Cortex of kidney (tissue), 1 donor: ENCODE results near the gene LIMK1.
"Not testable (repeated sequence)": the region's sequence is repeated elsewhere in the genome, so short reads cannot be mapped to it uniquely, and the experiment has no call there.

ENCODE experiments used
- DNase-seq: peaks from one replicate; lab custom pipeline; 2025; lab: John Stamatoyannopoulos, UW

LIMK1 gene

DNA sequence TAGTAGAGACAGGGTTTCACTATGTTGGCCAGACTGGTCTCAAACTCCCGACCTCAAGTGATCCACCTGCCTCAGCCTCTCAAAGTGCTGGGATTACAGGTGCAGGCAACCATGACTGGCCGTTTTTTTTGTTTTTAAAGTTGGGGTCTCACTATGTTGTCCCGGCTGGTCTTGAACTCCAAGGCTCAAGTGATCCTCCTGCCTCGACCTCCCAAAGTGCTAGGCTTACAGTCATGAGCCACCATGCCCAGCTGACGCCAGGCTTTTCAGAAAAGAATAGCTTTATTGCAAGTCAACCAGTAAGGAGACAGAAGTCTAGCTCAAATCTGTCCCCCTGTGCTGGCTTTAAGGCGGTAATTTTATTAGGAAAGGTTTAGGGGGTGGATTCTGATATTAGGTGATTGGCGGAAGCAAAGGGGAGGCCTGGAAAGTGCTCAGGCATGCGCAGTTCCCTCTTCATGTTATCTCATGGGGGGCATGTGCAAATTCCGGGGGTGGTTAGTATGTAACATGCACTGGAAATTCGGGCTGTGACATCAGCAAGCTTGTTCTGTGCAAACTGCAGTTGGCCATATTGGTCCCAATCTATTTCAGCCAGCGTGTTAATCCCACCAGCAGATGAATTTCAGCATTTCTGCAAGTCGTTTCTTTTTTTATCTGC is 42.7 kb downstream of the LIMK1 start:
- no peak for DNase-seq

DNA sequence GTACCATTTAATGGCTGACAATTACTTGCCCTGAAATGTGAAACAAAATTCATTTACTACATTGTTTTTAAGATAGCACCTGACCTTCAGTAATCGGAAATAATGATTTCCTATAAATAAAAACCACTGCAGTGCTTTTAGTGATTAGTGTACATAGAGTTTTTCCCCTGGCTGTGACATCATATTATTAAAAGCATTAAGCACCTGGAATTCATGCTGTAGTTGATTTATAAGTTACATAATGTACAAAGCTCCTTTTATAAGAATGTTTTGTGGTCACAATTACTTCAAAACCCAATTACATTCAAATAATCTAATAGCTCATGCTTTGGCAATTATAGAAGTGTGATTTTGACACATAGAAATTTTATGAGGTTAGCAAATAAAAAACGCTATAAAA is 46.3 kb downstream of the LIMK1 start:
- DNase-seq = no peak

DNA sequence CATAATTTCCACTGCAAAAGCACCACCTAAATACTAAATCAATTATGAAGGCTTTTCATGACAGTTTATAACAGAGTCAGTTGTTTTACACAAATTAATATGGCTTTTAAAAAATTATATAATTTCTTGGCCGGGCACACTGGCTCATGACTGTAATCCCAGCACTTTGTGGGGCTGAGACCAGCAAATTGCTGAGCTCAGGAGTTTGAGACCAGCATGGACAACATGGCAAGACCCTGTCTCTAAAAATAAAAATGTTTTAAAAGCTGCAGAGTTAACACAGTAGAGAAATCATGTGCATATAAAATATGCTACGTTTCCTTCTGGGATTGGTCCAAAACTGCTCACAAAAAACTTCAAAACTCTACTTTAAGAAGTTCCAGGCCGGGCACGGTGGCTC is 46.9 kb downstream of the LIMK1 start:
- no peak for DNase-seq

DNA sequence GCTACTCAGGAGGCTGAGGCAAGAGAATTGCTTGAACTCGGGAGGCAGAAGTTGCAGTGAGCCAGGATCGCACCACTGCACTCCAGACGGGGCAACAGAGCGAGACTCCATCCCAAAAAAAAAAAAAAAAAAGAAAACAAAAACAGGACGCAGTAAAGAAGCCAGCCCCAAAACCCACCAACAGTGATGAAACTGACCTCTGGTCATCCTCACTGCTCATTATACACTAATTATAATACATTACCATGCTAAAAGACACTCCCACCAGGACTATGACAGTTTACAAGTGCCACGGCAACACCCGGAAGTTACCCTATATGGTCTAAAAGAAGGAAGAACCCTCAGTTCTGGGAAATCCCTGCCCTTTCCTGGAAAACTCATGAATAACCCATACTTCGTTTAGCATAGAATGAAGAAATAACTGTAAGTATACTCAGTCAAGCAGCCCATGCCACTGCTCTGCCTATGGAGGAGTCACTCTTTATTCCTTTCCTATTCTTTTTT is 50.6 kb downstream of the LIMK1 start:
- no peak for DNase-seq

DNA sequence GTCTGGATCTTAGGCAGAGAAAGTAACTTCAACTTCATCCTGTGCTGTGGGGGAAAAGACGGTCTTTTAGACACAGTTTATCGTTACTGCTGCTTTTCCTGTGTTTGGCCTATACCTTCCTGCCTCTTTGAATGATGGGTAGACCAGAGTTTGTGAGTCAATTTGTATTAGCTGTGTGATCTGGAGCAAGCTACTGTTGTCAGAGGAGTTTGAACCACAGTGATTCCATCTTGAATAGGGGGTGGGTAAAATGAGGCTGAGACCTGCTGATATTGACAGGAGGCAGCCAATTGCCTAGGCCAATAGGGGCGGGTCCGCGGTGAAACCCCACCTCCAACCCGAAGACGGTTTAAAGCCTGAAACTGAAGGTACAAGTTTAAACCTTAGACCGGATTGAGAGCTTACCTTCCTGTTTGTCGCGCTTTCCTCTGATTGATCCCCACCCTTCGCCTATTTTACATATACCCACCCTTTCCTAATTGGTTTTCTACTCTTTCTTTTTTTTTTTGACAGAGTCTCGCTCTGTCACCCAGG is 54.8 kb downstream of the LIMK1 start:
- DNase-seq = no peak

DNA sequence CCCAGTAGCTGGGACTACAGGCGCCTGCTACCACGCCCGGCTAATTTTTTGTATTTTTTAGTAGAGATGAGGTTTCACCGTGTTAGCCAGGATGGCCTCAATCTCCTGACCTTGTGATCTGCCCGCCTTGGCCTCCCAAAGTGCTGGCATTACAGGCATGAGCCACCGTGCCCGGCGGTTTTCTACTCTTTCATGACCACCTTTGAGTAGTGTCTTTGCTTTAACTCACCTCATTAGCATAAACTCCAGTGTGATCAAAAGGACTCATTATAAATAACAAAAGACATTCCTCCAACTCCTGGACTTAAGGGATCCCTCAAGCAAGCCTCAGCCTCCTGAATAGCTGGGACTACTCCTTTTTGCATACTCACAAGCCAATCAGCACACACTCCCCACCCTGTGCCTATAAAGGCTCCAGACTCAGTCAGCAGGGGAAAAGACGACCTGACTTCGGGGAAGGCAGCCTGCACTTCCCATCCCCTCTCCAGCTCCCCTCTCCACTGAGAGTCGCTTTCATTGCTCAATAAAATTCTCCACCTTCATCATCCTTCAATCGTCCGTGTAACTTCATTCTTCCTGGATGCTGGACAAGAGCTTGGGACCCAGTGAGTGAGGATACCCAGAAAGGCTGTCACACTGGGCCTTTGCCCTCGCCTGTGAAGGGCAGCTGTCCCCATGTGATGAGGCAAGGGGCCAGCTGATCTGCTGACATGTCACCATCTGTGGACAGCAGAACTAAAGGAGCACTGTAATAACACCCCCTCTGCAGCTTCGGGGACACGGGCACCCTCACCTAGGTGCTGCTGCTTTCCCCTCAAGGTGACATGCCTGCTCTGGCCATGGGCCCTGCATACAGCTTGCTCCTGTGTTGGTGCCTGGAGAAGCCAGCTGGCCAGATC is 55.6 kb downstream of the LIMK1 start:
- no peak for DNase-seq

DNA sequence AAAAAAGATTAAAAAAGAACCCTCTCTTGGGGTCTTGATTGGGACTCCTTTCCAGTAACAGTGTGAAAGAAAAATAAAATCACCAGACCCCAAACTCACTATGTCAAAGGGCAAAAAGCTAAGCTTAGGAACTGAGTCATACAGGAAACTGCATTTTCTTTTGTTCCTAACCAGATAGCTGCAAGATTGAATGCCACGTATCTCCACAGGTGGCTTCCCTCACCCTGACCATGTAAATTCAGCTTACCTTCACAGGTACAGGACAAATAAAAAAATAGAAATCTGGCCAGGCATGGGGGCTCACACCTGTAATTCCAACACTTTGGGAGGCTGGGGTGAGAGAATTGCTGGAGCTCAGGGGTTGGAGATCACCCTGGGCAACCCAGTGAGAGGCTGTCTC is 58.1 kb downstream of the LIMK1 start:
- no peak for DNase-seq

DNA sequence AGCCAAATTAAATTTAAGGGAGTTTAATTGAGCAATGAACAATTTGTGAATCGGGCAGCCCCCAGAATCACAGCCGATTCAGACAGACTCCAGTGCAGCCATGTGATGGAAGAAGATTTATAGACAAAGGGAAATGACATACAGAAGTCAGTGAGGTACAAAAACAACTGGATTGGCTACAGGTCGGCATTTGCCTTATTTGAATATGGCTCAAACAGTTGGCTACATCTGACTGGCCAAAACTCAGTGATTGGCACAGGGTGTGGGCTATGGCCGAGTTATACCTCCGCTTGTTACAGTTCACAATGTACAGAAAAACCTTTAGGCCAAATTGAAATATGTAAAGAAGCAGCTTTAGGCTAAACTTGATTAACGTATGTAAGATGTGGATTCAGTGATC is 59.8 kb downstream of the LIMK1 start:
- no peak for DNase-seq

DNA sequence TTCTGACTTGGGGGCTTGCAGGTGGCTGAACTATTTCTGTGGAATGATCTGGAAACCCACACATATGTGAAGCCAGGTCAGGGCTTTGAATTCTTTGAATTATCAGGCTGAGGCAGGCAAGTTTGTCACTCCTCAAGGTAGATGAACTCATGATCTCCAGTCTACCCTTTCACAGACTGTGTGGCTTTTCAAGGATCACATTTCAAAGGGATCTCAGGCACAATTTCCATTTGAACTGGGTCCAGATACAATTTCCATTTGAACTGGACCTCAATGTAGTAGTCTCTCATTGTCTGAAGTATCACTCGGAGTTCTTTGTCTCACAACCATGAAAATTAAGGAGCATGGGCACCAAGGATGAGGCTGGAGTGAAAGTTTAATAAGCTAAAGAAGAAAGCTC is 64.9 kb downstream of the LIMK1 start:
- DNase-seq = no peak

DNA sequence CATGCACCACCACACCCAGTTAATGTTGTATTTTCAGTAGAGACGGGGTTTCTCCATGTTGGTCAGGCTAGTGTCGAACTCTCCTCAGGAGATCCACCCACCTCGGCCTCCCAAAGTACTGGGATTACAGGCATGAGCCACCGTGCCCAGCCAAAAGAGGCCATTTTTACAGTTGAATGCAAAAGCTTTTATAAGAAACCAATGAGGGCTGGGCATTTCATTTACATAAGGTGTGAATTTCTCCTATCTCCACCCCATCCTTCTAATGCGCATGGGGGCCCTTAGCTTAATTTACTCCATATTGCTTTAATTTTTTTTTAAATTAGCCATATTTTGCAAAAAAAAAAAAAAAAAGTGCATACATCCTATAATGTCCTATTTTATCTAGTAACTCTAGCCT is 65.5 kb downstream of the LIMK1 start:
- no peak for DNase-seq

DNA sequence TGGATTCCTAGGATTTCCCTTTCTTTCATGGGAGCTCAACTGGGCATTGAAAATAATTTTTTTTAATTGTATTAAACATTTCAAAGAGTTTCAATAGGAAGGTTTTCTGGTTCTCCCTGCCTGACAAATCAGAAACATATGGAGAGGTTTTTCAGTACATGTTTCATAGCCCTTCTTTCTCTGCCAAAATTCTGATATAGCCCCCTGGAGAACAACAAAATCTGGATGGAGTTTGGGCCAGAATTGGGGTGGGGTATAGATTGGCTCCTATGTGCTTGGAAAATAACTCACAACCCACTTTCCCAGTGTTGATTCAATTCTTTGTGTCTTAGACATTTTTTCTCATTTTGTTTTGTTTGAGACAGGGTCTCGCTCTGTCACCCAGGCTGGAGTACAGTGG is 66.0 kb downstream of the LIMK1 start:
- DNase-seq = no peak

DNA sequence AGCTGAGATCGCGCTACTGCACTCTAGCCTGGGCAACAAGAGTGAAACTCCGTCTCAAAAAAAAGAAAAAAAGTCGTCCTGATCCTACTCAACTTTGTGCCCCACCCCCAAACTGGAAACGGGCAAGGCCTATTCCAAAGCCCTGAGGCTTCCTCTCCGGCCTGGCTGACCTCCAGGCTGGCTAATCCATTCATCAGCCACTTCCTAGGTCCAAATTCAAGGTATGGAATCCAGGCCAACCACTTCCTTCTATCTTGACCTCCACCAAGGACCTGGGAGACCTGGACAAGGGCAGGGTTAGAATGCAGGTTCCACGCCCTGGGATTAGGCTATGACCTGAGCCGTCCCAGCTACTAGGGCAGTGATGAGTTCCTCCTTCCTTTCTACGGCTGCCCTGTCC is 70.1 kb downstream of the LIMK1 start:
- DNase-seq = no peak

DNA sequence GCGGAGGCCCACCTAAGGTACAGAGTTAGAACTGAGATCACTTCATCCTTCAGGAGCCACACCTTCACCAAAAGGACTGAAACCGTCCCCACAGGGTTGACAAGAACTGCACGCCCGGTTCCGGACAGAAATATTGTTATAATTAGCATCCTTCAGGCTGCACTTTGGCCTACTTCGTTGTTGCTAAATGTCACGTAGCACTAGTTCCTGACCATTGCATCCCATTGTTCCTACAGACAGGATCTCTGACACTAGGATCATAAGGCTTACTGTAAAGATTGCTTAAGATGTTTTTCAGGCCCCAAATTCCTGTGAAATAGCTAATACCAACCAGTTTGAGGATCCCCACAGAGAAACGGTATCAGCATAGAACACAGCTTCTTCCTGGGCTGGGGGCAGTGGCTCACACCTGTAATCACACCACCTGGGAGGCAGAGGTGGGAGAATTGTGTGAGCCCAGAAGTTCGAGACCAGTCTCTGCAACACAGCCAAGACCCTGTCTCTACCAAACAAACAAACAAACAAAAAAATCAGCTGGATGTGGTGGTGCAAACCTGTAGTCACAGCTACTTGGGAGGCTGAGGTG is 72.3 kb downstream of the LIMK1 start:
- no peak for DNase-seq

DNA sequence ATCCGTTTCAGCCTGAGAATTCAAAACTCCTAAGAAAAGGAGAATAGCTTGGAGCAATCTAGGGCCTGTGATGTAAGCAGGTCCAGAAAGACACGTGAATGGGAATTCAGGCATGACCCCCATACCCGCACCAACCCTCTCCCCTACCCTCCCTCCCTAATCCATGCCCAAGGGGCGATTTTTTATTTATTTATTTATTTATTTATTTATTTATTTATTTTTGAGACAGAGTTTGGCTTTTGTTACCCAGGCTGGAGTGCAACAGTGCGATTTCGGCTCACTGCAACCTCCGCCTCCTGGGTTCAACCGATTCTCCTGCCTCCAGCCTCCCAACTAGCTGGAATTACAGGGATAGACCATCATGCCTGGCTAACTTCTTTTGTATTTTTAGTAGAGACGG is 74.0 kb downstream of the LIMK1 start:
- no peak for DNase-seq

DNA sequence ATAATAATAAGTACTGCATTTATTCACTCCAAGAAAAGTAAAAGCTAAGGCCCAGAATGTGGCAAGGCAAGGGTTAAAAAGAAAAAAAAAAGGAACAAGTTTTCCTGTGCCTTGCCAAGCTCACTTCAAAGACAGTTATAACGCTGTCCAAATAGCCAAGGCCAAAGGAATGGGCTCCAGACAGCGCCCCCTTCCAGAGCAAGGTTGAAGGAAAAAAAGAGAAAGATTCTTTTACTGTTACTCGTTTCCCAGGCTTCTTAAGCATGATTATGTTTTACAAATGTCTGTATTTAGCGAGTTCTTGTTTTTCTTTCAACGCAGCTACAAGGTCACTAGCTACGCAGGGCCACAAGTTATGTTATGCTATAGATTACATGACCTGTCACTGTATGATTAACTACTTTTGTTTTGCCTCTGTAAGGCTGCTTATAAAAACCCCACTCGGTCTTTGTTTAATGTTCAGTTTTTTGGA is 81.4 kb downstream of the LIMK1 start:
- DNase-seq = no peak

DNA sequence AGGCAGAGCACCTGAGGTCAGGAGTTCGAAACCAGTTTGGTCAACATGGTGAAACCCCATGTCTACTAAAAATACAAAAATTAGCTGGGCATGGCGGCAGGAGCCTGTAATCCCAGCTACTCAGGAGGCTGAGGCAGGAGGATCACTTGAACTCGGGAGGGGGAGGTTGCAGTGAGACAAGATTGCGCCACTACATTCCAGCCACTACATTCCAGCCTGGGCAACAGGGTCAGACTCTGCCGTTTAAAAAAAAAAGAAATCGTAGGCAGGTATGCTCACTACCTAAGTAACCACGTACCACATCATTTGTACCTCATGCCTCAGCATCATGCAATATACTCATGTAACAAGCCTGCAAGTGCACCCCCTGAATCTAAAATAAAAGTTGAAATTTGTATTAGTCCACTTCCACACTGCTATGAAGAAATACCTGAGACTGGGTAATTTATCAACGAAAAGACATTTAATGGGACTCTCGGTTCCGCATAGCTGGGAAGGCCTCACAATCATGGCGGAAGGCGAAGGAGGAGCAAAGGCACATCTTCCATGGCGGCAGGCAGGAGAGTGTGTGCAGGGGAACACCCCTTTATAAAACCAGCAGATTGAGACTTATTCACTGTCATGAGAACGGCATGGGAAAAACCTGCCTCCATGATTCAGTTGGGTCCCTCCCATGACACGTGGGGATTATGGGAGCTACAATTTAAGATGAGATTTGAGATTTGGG is 82.4 kb downstream of the LIMK1 start:
- DNase-seq = no peak

DNA sequence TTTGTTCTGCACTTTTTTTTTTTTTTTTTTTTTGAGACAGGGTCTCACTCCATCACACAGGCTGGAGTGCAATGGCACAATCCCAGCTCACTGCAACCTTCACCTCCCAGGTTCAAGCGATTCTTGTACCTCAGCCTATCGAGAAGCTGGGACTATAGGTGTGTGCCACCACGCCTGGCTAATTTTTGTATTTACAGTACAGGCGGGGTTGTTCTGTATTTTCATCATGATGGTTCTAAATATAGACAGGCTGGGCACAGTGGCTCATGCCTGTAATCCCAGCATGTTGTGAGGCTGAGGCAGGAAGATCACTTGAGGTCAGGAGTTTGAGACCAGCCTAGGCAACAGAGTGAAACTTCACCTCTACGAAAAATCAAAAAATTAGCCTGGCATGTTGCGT is 83.7 kb downstream of the LIMK1 start:
- DNase-seq = not testable (repeated sequence)
